ENCODE measurements around the gene CEP128. TPM values are rescaled to one million over a fixed set of nuclear protein-coding genes. Genes with fewer than 3 reads are reported as not detected.

Gene CEP128
- total RNA-seq, 1 experiment from 2014 or later: 12.0 TPM

DNA sequence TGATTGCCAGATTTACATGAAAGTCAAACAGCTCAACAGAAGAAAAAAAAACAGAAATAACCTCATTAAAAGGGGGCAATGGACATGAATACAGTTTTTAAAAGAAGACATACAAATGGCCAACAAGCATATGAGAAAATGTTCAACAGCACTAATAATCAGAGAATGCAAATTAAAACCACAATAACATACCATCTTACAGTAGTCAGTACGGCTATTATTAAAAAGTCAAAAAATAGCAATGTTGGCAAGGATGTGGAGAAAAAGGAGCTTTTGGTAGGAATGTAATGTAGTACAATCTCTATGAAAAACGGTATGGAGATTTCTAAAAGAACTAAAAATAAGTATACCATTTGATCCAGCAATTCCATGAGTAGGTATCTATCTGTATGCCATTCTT lies 272.1 kb downstream of the CEP128 start:
- no peak for DNase-seq (ENCODE audit: low spot score)
- Mint-ChIP-seq H3K4me3 (no peak overlapping the region), H3K9me3 (peaks cover 14% of the 10 kb centered on the region), H3K27me3 (ENCODE audit: low read depth) (no peaks in the 10 kb centered on the region), H3K4me1 (peaks cover 18% of the 10 kb centered on the region), H3K36me3 (no peaks in the 10 kb centered on the region), H3K27ac (no peak overlapping the region)
- no peak for ATAC-seq
- ChIA-PET CTCF (no interaction called here), POLR2A (no interaction called here)
- TF ChIP-seq, protein P1, sequence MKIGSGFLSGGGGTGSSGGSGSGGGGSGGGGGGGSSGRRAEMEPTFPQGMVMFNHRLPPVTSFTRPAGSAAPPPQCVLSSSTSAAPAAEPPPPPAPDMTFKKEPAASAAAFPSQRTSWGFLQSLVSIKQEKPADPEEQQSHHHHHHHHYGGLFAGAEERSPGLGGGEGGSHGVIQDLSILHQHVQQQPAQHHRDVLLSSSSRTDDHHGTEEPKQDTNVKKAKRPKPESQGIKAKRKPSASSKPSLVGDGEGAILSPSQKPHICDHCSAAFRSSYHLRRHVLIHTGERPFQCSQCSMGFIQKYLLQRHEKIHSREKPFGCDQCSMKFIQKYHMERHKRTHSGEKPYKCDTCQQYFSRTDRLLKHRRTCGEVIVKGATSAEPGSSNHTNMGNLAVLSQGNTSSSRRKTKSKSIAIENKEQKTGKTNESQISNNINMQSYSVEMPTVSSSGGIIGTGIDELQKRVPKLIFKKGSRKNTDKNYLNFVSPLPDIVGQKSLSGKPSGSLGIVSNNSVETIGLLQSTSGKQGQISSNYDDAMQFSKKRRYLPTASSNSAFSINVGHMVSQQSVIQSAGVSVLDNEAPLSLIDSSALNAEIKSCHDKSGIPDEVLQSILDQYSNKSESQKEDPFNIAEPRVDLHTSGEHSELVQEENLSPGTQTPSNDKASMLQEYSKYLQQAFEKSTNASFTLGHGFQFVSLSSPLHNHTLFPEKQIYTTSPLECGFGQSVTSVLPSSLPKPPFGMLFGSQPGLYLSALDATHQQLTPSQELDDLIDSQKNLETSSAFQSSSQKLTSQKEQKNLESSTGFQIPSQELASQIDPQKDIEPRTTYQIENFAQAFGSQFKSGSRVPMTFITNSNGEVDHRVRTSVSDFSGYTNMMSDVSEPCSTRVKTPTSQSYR (CRISPR knock-in tag; IDR thresholded peaks at IDR 0.05): no peak
- TF ChIP-seq KAT7 (CRISPR knock-in tag; IDR thresholded peaks at IDR 0.05; ENCODE audit: borderline replicate concordance) (no peak), NFE2L1 (CRISPR knock-in tag; IDR thresholded peaks at IDR 0.05) (no peak), NR3C1 (CRISPR knock-in tag; conservative IDR thresholded peaks at IDR 0.05; ENCODE audit: low read depth) (no peak), SMAD4 (CRISPR knock-in tag; IDR thresholded peaks at IDR 0.05) (no peak), ELF4 (CRISPR knock-in tag; IDR thresholded peaks at IDR 0.05; ENCODE audit: low read depth) (no peak), MYBL2 (CRISPR knock-in tag; IDR thresholded peaks at IDR 0.05) (no peak), TEAD1 (CRISPR knock-in tag; IDR thresholded peaks at IDR 0.05) (no peak)
- TF ChIP-seq, protein P2, sequence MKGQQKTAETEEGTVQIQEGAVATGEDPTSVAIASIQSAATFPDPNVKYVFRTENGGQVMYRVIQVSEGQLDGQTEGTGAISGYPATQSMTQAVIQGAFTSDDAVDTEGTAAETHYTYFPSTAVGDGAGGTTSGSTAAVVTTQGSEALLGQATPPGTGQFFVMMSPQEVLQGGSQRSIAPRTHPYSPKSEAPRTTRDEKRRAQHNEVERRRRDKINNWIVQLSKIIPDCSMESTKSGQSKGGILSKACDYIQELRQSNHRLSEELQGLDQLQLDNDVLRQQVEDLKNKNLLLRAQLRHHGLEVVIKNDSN (CRISPR knock-in tag; IDR thresholded peaks at IDR 0.05): no peak
- TF ChIP-seq, protein P3, sequence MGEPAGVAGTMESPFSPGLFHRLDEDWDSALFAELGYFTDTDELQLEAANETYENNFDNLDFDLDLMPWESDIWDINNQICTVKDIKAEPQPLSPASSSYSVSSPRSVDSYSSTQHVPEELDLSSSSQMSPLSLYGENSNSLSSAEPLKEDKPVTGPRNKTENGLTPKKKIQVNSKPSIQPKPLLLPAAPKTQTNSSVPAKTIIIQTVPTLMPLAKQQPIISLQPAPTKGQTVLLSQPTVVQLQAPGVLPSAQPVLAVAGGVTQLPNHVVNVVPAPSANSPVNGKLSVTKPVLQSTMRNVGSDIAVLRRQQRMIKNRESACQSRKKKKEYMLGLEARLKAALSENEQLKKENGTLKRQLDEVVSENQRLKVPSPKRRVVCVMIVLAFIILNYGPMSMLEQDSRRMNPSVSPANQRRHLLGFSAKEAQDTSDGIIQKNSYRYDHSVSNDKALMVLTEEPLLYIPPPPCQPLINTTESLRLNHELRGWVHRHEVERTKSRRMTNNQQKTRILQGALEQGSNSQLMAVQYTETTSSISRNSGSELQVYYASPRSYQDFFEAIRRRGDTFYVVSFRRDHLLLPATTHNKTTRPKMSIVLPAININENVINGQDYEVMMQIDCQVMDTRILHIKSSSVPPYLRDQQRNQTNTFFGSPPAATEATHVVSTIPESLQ (CRISPR knock-in tag; IDR thresholded peaks at IDR 0.05): no peak
- TF ChIP-seq, protein P4, sequence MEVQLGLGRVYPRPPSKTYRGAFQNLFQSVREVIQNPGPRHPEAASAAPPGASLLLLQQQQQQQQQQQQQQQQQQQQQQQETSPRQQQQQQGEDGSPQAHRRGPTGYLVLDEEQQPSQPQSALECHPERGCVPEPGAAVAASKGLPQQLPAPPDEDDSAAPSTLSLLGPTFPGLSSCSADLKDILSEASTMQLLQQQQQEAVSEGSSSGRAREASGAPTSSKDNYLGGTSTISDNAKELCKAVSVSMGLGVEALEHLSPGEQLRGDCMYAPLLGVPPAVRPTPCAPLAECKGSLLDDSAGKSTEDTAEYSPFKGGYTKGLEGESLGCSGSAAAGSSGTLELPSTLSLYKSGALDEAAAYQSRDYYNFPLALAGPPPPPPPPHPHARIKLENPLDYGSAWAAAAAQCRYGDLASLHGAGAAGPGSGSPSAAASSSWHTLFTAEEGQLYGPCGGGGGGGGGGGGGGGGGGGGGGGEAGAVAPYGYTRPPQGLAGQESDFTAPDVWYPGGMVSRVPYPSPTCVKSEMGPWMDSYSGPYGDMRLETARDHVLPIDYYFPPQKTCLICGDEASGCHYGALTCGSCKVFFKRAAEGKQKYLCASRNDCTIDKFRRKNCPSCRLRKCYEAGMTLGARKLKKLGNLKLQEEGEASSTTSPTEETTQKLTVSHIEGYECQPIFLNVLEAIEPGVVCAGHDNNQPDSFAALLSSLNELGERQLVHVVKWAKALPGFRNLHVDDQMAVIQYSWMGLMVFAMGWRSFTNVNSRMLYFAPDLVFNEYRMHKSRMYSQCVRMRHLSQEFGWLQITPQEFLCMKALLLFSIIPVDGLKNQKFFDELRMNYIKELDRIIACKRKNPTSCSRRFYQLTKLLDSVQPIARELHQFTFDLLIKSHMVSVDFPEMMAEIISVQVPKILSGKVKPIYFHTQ (CRISPR knock-in tag; IDR thresholded peaks at IDR 0.05): no peak
- TF ChIP-seq, protein P5, sequence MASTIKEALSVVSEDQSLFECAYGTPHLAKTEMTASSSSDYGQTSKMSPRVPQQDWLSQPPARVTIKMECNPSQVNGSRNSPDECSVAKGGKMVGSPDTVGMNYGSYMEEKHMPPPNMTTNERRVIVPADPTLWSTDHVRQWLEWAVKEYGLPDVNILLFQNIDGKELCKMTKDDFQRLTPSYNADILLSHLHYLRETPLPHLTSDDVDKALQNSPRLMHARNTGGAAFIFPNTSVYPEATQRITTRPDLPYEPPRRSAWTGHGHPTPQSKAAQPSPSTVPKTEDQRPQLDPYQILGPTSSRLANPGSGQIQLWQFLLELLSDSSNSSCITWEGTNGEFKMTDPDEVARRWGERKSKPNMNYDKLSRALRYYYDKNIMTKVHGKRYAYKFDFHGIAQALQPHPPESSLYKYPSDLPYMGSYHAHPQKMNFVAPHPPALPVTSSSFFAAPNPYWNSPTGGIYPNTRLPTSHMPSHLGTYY (CRISPR knock-in tag; IDR thresholded peaks at IDR 0.05): no peak
- TF ChIP-seq, protein P6, sequence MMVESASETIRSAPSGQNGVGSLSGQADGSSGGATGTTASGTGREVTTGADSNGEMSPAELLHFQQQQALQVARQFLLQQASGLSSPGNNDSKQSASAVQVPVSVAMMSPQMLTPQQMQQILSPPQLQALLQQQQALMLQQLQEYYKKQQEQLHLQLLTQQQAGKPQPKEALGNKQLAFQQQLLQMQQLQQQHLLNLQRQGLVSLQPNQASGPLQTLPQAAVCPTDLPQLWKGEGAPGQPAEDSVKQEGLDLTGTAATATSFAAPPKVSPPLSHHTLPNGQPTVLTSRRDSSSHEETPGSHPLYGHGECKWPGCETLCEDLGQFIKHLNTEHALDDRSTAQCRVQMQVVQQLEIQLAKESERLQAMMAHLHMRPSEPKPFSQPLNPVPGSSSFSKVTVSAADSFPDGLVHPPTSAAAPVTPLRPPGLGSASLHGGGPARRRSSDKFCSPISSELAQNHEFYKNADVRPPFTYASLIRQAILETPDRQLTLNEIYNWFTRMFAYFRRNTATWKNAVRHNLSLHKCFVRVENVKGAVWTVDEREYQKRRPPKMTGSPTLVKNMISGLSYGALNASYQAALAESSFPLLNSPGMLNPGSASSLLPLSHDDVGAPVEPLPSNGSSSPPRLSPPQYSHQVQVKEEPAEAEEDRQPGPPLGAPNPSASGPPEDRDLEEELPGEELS (CRISPR knock-in tag; IDR thresholded peaks at IDR 0.05): no peak
- TF ChIP-seq, protein P7, sequence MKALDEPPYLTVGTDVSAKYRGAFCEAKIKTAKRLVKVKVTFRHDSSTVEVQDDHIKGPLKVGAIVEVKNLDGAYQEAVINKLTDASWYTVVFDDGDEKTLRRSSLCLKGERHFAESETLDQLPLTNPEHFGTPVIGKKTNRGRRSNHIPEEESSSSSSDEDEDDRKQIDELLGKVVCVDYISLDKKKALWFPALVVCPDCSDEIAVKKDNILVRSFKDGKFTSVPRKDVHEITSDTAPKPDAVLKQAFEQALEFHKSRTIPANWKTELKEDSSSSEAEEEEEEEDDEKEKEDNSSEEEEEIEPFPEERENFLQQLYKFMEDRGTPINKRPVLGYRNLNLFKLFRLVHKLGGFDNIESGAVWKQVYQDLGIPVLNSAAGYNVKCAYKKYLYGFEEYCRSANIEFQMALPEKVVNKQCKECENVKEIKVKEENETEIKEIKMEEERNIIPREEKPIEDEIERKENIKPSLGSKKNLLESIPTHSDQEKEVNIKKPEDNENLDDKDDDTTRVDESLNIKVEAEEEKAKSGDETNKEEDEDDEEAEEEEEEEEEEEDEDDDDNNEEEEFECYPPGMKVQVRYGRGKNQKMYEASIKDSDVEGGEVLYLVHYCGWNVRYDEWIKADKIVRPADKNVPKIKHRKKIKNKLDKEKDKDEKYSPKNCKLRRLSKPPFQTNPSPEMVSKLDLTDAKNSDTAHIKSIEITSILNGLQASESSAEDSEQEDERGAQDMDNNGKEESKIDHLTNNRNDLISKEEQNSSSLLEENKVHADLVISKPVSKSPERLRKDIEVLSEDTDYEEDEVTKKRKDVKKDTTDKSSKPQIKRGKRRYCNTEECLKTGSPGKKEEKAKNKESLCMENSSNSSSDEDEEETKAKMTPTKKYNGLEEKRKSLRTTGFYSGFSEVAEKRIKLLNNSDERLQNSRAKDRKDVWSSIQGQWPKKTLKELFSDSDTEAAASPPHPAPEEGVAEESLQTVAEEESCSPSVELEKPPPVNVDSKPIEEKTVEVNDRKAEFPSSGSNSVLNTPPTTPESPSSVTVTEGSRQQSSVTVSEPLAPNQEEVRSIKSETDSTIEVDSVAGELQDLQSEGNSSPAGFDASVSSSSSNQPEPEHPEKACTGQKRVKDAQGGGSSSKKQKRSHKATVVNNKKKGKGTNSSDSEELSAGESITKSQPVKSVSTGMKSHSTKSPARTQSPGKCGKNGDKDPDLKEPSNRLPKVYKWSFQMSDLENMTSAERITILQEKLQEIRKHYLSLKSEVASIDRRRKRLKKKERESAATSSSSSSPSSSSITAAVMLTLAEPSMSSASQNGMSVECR (CRISPR knock-in tag; IDR thresholded peaks at IDR 0.05; ENCODE audit: borderline replicate concordance): no peak

Data from WTC11 (cell line).